Hematopoietic multipotent progenitor cell treated with erythropoietin and hydrocortisone succinate and interleukin-3 and kit ligand, for 17 days (in vitro differentiated cells): ENCODE measurements around the gene CCDC43.
"Not testable (repeated sequence)": the region's sequence is repeated elsewhere in the genome, so short reads cannot be mapped to it uniquely, and the experiment has no call there.

Experiments used
- DNase-seq: peaks from one replicate; pipeline ENCODE4 v3.0.0-alpha.2; 2015; ENCODE audit warnings: low spot score

CCDC43 gene

GRCh38 chr17:44689477-44690217 lies at the start of gene CCDC43:
TSS of gene CCDC43 (minus strand) at chr17:44689776. CDS start at chr17:44689753, 23 bp downstream.
- peak; percentile 68 for DNase-seq

- DNase-seq, result no peak
These were observed 48.8 kb upstream of the CCDC43 start for GRCh38 chr17:44738214-44738906.

- no peak for DNase-seq
These were observed 47.1 kb upstream of the CCDC43 start for GRCh38 chr17:44736551-44737240.

- no peak for DNase-seq
These were observed 44.7 kb upstream of the CCDC43 start for GRCh38 chr17:44734272-44734671.

GRCh38 chr17:44733753-44734152 lies 44.2 kb upstream of the CCDC43 start:
- no peak for DNase-seq

- not testable (repeated sequence) for DNase-seq
These were observed 36.5 kb upstream of the CCDC43 start for GRCh38 chr17:44726121-44726520.

- DNase-seq, result no peak
These were observed 32.7 kb upstream of the CCDC43 start for GRCh38 chr17:44722254-44722653.

- no peak for DNase-seq
These were observed 29.9 kb upstream of the CCDC43 start for GRCh38 chr17:44719444-44719843.

GRCh38 chr17:44708401-44709263 lies 19.1 kb upstream of the CCDC43 start, which contains the start of gene DBF4B:
TSS of gene DBF4B (plus strand) at chr17:44708665. CDS start at chr17:44708821, 156 bp downstream.
- peak; percentile 86 for DNase-seq

GRCh38 chr17:44707755-44708400 lies 18.3 kb upstream of the CCDC43 start:
- peak; percentile 47 for DNase-seq

- not testable (repeated sequence) for DNase-seq
These were observed 10.7 kb upstream of the CCDC43 start for GRCh38 chr17:44700288-44700687.

- DNase-seq, result no peak
These were observed 4.0 kb upstream of the CCDC43 start for GRCh38 chr17:44693609-44694008.

- DNase-seq, result not testable (repeated sequence)
These were observed 1.2 kb upstream of the CCDC43 start for GRCh38 chr17:44690746-44691306.

- DNase-seq, result no peak
These were observed 700 bp downstream of the CCDC43 start for GRCh38 chr17:44688675-44689476.

GRCh38 chr17:44688200-44688599 lies 1.4 kb downstream of the CCDC43 start:
- DNase-seq, result no peak

GRCh38 chr17:44687756-44688155 lies 1.8 kb downstream of the CCDC43 start:
- no peak for DNase-seq

GRCh38 chr17:44683303-44683702 lies 6.3 kb downstream of the CCDC43 start:
- not testable (repeated sequence) for DNase-seq

GRCh38 chr17:44677136-44677535 lies 12.4 kb downstream of the CCDC43 start:
- no peak for DNase-seq

GRCh38 chr17:44673893-44674292 lies 15.7 kb downstream of the CCDC43 start:
- DNase-seq, result no peak

- DNase-seq, result no peak
These were observed 17.0 kb downstream of the CCDC43 start for GRCh38 chr17:44672479-44673093.
